ENCODE results near the gene RNF144A. TPM values are rescaled to one million over a fixed set of nuclear protein-coding genes. Genes with fewer than 3 reads are reported as not detected.

RNF144A gene, protein sequence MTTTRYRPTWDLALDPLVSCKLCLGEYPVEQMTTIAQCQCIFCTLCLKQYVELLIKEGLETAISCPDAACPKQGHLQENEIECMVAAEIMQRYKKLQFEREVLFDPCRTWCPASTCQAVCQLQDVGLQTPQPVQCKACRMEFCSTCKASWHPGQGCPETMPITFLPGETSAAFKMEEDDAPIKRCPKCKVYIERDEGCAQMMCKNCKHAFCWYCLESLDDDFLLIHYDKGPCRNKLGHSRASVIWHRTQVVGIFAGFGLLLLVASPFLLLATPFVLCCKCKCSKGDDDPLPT
- 3.5 and 5.7 TPM in 2 replicates for total RNA-seq (2014; rRNA removed; shearing (Covaris generic))
- 0.60 and 0.67 TPM in 2 replicates for polyA plus RNA-seq (2016; fragmentation: Nextera tagmentation; extraction: Ambion mirVana)

DNA sequence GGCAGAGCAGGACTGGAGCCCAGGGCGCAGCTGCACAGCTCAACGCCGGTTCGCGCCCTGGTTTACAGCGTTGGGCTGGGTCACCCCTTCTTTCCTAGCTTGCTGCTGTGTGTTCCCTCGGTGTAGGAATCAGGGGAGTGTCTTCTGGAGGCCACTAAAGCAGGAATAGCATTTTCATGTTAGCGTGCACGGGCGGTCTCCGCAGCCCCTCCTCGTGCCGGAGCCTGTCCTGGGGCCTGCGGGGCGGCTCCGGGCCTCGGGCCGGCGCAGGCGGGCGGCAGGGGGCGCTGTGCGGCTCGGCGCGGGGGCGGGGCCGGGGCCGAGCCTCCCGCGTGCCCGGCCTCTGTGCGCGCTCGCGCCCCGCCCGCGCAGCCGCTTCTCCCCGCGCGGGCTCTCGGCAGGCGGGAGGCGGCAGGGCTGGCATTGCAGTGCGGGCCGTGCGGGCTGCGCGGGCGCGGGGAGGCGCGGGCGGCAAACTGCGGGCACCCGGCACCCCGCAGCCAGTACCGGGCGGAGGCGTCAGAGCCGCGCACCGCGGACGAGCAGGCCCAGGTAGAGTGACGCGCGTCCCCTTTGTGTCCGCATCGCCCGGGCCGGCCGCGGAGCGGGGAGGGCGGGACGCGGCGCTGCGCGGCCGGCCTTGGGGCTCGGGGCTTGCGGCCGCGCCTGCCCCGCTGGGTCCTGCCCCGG is at the start of gene RNF144A:
RNF144A (plus strand) TSS at position 342 of the 690 bp plus-strand sequence. CDS start 79,515 bp downstream, outside the sequence.
- 22 to 36% methylated on average over 12 to 22 of the region's 90 CpGs for WGBS, 2 experiments (ENCODE audit: low coverage in 1 of 2, low lambda C conversion rate in 2 of 2, missing lambda C conversion rate in 2 of 2)

DNA sequence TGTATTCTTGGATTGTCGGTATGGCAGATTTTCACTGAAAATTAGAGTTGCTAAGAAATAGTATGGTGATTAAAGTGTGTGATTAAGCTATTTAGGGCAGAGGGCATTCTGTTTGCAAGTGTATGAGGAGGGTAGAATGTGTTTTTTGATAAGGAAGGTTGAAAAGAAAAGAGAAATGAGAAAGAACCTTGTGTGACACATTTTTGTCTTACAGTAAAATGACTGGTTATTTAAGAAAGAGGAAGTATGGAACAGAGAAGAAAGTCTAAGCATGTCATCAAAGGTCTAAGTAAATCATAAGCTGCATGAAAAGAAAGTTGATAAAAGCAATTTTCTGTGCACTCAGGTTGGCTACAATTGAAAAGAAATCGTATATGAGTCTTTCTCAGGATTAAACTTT is 44.8 kb upstream of the RNF144A start:
- H3K4me3 ChIP-seq, result no peak overlapping the region
- no peaks in the 10 kb centered on the region for H4K20me1 ChIP-seq (ENCODE audit: insufficient read depth)
- no peak overlapping the region for H3K27ac ChIP-seq
- H3K9me2 ChIP-seq (ENCODE audit: insufficient read depth), result no peaks in the 10 kb centered on the region
- no peaks in the 10 kb centered on the region for H3F3A ChIP-seq (ENCODE audit: insufficient read depth)
- H2AFZ ChIP-seq, result no peak overlapping the region
- H3K4me1 ChIP-seq (ENCODE audit: insufficient read depth), result no peaks in the 10 kb centered on the region
- WGBS, 2 experiments (ENCODE audit: low coverage in 1 of 2, low lambda C conversion rate in 2 of 2, missing lambda C conversion rate in 2 of 2), result 68 to 70% methylated on average over 2 of the region's 2 CpGs
- no peaks in the 10 kb centered on the region for H3K9me3 ChIP-seq (ENCODE audit: low read depth)
- no peaks in the 10 kb centered on the region for H3K36me3 ChIP-seq (ENCODE audit: low read depth)
- H3K27me3 ChIP-seq (replicated peaks; ENCODE audit: insufficient read depth), result peaks cover 39% of the 10 kb centered on the region
- no peak overlapping the region for H3K4me2 ChIP-seq (ENCODE audit: unreplicated experiment)
- no peak for TF ChIP-seq EZH2 (IDR thresholded peaks at IDR 0.05; ENCODE audit: insufficient read depth, poor library complexity, severe bottlenecking)
- TF ChIP-seq EZH2phosphoT487 (IDR thresholded peaks at IDR 0.05; ENCODE audit: insufficient read depth, low read depth), result no peak
- in situ Hi-C loops (cut with MboI), result no loop called here
- no peaks in the 10 kb centered on the region for H3K79me2 ChIP-seq (ENCODE audit: insufficient read depth)
- no peak overlapping the region for H3K9ac ChIP-seq
- DNase-seq, result no peak

More for the DNA sequence above, at the start of gene RNF144A:
- H4K20me1 ChIP-seq (ENCODE audit: insufficient read depth), result no peaks in the 10 kb centered on the region
- H3K4me3 ChIP-seq, result peak within 1 kb of the TSS; percentile 76
- peak within 1 kb of the TSS; percentile 80 for H2AFZ ChIP-seq
- no peaks in the 10 kb centered on the region for H3K36me3 ChIP-seq (ENCODE audit: low read depth)
- peak within 1 kb of the TSS; percentile 51 for H3K4me2 ChIP-seq (ENCODE audit: unreplicated experiment)
- DNase-seq, result peak; percentile 82
- peaks cover 7% of the 10 kb centered on the region; the same call in 1 of the 2 replicates for H3F3A ChIP-seq (ENCODE audit: insufficient read depth)
- TF ChIP-seq EZH2phosphoT487 (IDR thresholded peaks at IDR 0.05; ENCODE audit: insufficient read depth, low read depth) (no peak), EZH2 (IDR thresholded peaks at IDR 0.05; ENCODE audit: insufficient read depth, poor library complexity, severe bottlenecking) (no peak)
- in situ Hi-C loops (cut with MboI), result no loop called here
- H3K79me2 ChIP-seq (ENCODE audit: insufficient read depth), result no peaks in the 10 kb centered on the region
- no peaks in the 10 kb centered on the region for H3K9me3 ChIP-seq (ENCODE audit: low read depth)
- no peaks in the 10 kb centered on the region; the same call in 1 of the 2 replicates for H3K27me3 ChIP-seq (replicated peaks; ENCODE audit: insufficient read depth)
- H3K4me1 ChIP-seq (ENCODE audit: insufficient read depth), result no peaks in the 10 kb centered on the region
- peak within 1 kb of the TSS; percentile 69 for H3K9ac ChIP-seq
- no peak within 1 kb of the TSS for H3K27ac ChIP-seq
- no peaks in the 10 kb centered on the region for H3K9me2 ChIP-seq (ENCODE audit: insufficient read depth)

DNA sequence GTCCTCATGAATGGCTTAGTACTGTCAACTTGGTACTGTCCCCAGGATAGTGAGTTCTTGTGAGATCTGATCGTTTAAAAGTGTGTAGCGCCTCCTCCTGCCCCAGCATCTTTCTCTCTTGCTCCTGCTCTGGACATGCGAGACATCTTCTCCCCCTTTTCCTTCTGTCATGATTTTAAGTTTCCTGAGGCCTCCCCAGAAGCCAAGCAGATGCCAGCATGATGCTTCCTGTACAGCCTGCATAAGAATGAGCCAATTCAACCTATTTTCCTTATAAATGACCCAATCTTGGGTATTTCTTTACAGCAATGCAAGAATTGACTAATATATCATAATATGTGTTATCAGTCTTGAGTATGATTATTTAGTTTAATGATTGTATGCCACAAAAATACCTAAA is 43.2 kb upstream of the RNF144A start:
- no peaks in the 10 kb centered on the region for H3K9me3 ChIP-seq (ENCODE audit: low read depth)
- no peaks in the 10 kb centered on the region for H3F3A ChIP-seq (ENCODE audit: insufficient read depth)
- no peak overlapping the region for H3K4me2 ChIP-seq (ENCODE audit: unreplicated experiment)
- no peaks in the 10 kb centered on the region for H3K4me1 ChIP-seq (ENCODE audit: insufficient read depth)
- no peak for DNase-seq
- H3K79me2 ChIP-seq (ENCODE audit: insufficient read depth), result no peaks in the 10 kb centered on the region
- H3K36me3 ChIP-seq (ENCODE audit: low read depth), result no peaks in the 10 kb centered on the region
- in situ Hi-C loops (cut with MboI), result no loop called here
- 69 to 79% methylated on average over 3 of the region's 3 CpGs for WGBS, 2 experiments (ENCODE audit: low coverage in 1 of 2, low lambda C conversion rate in 2 of 2, missing lambda C conversion rate in 2 of 2)
- H3K9ac ChIP-seq, result no peak overlapping the region
- no peak overlapping the region for H3K4me3 ChIP-seq
- no peak overlapping the region for H3K27ac ChIP-seq
- H2AFZ ChIP-seq, result no peak overlapping the region
- no peaks in the 10 kb centered on the region for H4K20me1 ChIP-seq (ENCODE audit: insufficient read depth)
- peaks cover 25% of the 10 kb centered on the region for H3K27me3 ChIP-seq (replicated peaks; ENCODE audit: insufficient read depth)
- no peaks in the 10 kb centered on the region for H3K9me2 ChIP-seq (ENCODE audit: insufficient read depth)
- TF ChIP-seq EZH2phosphoT487 (IDR thresholded peaks at IDR 0.05; ENCODE audit: insufficient read depth, low read depth) (no peak), EZH2 (IDR thresholded peaks at IDR 0.05; ENCODE audit: insufficient read depth, poor library complexity, severe bottlenecking) (no peak)

DNA sequence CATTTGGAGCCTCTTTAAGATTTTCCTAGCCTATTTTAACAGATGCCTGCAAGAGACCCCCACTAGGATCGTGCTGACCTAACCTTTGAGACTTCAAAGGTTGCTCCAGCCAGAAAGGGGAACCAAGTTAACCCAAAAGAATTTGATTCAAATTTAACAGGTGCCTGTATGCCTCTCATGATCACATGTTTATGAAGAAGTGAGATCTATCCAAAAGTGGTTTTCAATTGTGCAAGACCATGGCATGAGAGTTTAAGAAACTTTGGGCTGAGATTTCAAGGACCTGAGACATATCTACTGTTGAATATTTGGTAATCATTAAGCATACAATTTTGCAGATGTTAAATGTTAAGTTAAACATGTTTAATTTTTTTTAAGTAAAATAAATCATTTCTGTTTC is 40.9 kb upstream of the RNF144A start:
- no peaks in the 10 kb centered on the region for H3K9me2 ChIP-seq (ENCODE audit: insufficient read depth)
- no peaks in the 10 kb centered on the region for H3K9me3 ChIP-seq (ENCODE audit: low read depth)
- peaks cover 32% of the 10 kb centered on the region for H3K27me3 ChIP-seq (replicated peaks; ENCODE audit: insufficient read depth)
- no peak overlapping the region for H3K4me2 ChIP-seq (ENCODE audit: unreplicated experiment)
- TF ChIP-seq EZH2 (IDR thresholded peaks at IDR 0.05; ENCODE audit: insufficient read depth, poor library complexity, severe bottlenecking) (no peak), EZH2phosphoT487 (IDR thresholded peaks at IDR 0.05; ENCODE audit: insufficient read depth, low read depth) (no peak)
- no peak overlapping the region for H2AFZ ChIP-seq
- in situ Hi-C loops (cut with MboI), result no loop called here
- H3K4me1 ChIP-seq (ENCODE audit: insufficient read depth), result no peaks in the 10 kb centered on the region
- WGBS, 2 experiments (ENCODE audit: low coverage in 1 of 2, low lambda C conversion rate in 2 of 2, missing lambda C conversion rate in 2 of 2), result 39 to 44% methylated on average over 1 of the region's 1 CpG
- H4K20me1 ChIP-seq (ENCODE audit: insufficient read depth), result no peaks in the 10 kb centered on the region
- H3K9ac ChIP-seq, result no peak overlapping the region
- H3K4me3 ChIP-seq, result no peak overlapping the region
- no peak for DNase-seq
- no peaks in the 10 kb centered on the region for H3F3A ChIP-seq (ENCODE audit: insufficient read depth)
- H3K36me3 ChIP-seq (ENCODE audit: low read depth), result no peaks in the 10 kb centered on the region
- H3K79me2 ChIP-seq (ENCODE audit: insufficient read depth), result no peaks in the 10 kb centered on the region
- no peak overlapping the region for H3K27ac ChIP-seq
